Measurements from ENCODE around the gene KRTAP4-2.

KRTAP4-2 gene

GRCh38 chr17:41144846-41145245 lies 33.2 kb downstream of the KRTAP4-2 start:
- TF ChIP-seq GATA2 (IDR thresholded peaks at IDR 0.05; ENCODE audit: low read depth, low read length) (no peak), GATA3 (IDR thresholded peaks at IDR 0.05; ENCODE audit: low read depth, low read length) (no peak)

DNA sequence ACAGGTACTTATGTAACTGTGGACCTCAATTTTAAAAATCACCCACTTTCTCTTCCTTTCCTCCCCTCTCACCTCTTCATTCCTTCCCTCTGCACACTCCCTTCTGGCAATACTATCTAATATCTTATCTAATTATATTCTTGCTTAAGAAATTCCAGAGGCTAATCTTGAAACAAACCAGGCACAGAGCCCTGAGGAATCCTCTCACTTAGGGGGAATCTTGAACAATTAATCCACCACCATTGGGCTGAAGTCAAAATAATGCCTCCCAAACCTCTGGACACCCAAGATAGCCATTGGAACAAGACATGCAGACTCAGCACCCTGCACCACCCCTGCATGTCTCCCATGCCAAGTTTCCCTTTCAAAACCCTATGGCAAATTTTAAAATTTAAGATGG lies 36.7 kb downstream of the KRTAP4-2 start:
- TF ChIP-seq GATA3 (IDR thresholded peaks at IDR 0.05; ENCODE audit: low read depth, low read length) (no peak), GATA2 (IDR thresholded peaks at IDR 0.05; ENCODE audit: low read depth, low read length) (no peak)

DNA sequence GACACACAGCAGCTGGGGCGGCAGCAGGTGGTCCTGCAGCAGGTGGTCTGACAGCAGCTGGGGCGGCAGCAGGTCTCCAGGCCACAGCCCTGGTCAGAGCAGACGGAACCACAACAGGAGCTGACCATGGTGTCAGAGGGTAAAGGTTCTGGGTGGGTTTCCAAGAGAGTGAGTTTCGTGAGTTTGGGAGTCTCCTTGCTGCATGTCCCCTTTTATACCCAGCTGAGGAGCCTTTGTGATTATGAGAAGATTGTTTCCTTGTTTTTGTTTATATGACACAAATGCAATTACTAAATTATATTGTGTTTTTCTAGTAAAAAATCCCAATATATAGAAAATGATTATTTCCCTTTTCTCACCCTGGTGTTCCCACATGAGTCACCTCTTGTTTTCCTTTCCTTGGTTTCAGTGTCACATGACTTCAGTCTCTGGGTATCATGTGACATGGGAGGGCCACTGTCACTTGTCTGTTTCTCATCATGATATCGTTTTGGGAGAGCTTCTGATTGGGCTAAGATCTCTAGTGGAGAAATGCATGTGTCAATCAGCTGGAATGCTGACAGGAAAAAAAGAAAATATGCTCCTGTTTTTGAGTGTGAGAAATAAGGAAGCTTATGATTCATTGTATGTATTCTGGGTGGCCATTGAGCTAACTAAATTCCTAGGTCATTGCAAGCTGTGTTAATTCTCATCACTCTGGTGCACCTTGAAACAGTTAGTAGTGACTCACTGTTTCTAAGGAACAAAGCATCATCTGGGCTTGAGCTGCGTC lies 37.5 kb downstream of the KRTAP4-2 start, which contains the start of gene KRTAP4-6:
Gene KRTAP4-6 (minus strand): TSS at position 185 of the 772 bp plus-strand sequence. CDS start 57 bp downstream, at position 128.
- no peak for TF ChIP-seq GATA3 (IDR thresholded peaks at IDR 0.05; ENCODE audit: low read depth, low read length)
- no peak for TF ChIP-seq GATA2 (IDR thresholded peaks at IDR 0.05; ENCODE audit: low read depth, low read length)

GRCh38 chr17:41133880-41134735 lies 43.9 kb downstream of the KRTAP4-2 start:
- TF ChIP-seq GATA2 (IDR thresholded peaks at IDR 0.05; ENCODE audit: low read depth, low read length), result no peak
- no peak for TF ChIP-seq GATA3 (IDR thresholded peaks at IDR 0.05; ENCODE audit: low read depth, low read length)

DNA sequence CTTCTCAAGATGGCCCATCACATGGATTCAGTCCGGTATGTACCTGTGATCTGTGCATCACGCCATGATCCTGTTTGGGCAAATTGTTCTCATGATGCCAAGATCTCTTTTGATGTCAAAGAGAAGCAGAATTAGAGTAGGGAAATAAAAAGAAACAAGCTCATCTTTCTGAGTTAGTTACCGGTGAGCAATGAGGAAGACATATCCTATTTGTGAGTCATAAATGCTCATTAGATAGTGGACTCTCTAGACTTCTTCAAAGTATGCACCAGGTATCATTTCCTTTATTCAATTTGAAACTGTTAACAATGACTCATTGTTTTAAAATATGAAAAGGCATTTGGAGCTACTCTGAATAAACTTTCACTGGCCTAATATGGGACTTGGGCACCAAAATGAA lies 46.0 kb downstream of the KRTAP4-2 start:
- TF ChIP-seq GATA2 (IDR thresholded peaks at IDR 0.05; ENCODE audit: low read depth, low read length), result no peak
- TF ChIP-seq GATA3 (IDR thresholded peaks at IDR 0.05; ENCODE audit: low read depth, low read length), result no peak

All from SH-SY5Y (cell line).